ENCODE data around the gene GBP6. TPM values are rescaled to one million over a fixed set of nuclear protein-coding genes. Genes with fewer than 3 reads are reported as not detected.
"Not testable (repeated sequence)": the region's sequence is repeated elsewhere in the genome, so short reads cannot be mapped to it uniquely, and the experiment has no call there.

GBP6 gene
- total RNA-seq, 4 donors from 2014 or later = 0.54 to 16.7 (median 1.6) TPM; not detected in 1

DNA sequence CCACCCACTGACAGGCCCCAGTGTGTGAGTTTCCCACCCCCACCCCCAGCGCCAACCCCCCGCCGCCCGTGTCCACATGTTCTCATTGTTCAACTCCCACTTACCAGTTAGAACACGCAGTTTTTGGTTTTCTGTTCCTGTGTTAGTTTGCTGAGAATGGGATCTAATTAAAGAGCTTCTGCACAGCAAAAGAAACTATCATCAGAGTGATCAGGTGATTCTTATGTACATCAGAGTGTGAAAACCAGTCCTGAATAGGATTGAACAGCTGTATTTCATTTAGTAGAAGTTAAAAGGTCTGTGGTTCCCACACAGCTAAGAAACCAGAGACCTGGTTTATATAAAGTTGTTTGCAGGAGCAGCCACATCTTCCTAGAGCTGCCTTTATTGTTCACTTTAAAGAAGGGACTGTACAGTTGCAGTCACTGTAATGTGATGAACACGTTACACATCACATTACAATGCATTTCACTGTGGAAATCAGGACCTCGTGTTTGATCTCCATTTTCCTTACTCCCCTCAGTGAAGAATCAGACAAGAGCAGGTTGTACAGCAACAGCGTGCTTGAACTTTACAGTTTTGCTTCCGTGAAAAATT is 1.2 kb downstream of the GBP6 start:
- Histone ChIP-seq H3K4me3 (no peak overlapping the region), H3K27ac (no peak overlapping the region), H3K9me3 (no peaks in the 10 kb centered on the region), H3K27me3 (no peaks in the 10 kb centered on the region), H3K4me1 (peaks cover 0 to 20% (median 0%) of the 10 kb centered on the region in 3 donors), H3K36me3 (no peaks in the 10 kb centered on the region)
- no peak for ATAC-seq
- WGBS, 2 donors (ENCODE audit: low coverage in 1 of 2) = 70 to 80% methylated on average over 4 to 9 of the region's 9 CpGs
- TF ChIP-seq POLR2AphosphoS5 (IDR thresholded peaks at IDR 0.05) (no peak), POLR2A (IDR thresholded peaks at IDR 0.05) (no peak), EP300 (IDR thresholded peaks at IDR 0.05) (no peak)
- TF ChIP-seq, protein P1, sequence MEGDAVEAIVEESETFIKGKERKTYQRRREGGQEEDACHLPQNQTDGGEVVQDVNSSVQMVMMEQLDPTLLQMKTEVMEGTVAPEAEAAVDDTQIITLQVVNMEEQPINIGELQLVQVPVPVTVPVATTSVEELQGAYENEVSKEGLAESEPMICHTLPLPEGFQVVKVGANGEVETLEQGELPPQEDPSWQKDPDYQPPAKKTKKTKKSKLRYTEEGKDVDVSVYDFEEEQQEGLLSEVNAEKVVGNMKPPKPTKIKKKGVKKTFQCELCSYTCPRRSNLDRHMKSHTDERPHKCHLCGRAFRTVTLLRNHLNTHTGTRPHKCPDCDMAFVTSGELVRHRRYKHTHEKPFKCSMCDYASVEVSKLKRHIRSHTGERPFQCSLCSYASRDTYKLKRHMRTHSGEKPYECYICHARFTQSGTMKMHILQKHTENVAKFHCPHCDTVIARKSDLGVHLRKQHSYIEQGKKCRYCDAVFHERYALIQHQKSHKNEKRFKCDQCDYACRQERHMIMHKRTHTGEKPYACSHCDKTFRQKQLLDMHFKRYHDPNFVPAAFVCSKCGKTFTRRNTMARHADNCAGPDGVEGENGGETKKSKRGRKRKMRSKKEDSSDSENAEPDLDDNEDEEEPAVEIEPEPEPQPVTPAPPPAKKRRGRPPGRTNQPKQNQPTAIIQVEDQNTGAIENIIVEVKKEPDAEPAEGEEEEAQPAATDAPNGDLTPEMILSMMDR (IDR thresholded peaks at IDR 0.05) = no peak

DNA sequence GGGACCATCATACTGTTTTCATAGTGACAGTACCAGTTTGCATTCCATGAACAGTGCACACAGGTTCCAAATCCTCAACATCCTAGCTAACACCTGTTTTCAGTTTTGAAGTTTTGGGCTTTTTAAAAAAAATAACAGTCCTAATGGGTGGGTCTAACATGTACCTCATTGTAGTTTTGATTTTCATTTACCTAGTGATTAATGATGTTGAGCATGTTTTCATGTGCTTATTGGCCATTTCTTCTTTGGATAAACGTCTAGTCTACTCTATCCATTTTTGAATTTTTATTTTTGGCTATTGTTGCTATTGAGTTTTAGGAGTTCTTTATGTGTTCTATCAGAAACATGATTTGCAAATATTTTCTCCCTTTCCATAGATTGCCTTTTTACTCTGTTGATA is 3.4 kb downstream of the GBP6 start:
- 60 to 67% methylated on average over 1 of the region's 1 CpG for WGBS, 2 donors (ENCODE audit: low coverage in 1 of 2)
- no peak overlapping the region for H3K4me3 ChIP-seq

DNA sequence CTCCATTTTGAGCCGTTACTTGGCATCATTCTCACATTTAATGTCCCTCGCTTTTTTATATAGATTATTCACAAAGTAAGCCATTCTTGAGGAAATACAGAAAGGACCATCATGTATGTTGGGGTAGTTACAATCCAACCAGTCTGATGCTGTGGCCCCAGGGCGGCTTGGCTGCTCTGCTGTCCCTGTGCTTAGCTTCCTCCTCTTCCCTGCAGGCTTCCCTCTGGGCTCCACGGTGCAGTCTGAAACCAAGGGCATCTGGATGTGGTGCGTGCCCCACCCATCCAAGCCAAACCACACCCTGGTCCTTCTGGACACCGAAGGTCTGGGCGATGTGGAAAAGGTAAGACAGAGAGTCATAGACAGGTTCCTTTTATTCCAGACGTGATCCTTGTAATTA is 5.5 kb downstream of the GBP6 start:
- no peaks in the 10 kb centered on the region for H3K27me3 ChIP-seq
- ATAC-seq = no peak

More for the DNA sequence above, 3.4 kb downstream of the GBP6 start:
- TF ChIP-seq EP300 (IDR thresholded peaks at IDR 0.05) (no peak), POLR2A (IDR thresholded peaks at IDR 0.05) (no peak), POLR2AphosphoS5 (IDR thresholded peaks at IDR 0.05) (no peak)
- TF ChIP-seq, protein P1 (IDR thresholded peaks at IDR 0.05) = no peak
- Histone ChIP-seq H3K27me3 (no peaks in the 10 kb centered on the region), H3K4me1 (peaks cover 0 to 20% (median 0%) of the 10 kb centered on the region in 3 donors), H3K36me3 (no peaks in the 10 kb centered on the region), H3K9me3 (no peaks in the 10 kb centered on the region), H3K27ac (no peak overlapping the region)
- no peak for ATAC-seq

DNA sequence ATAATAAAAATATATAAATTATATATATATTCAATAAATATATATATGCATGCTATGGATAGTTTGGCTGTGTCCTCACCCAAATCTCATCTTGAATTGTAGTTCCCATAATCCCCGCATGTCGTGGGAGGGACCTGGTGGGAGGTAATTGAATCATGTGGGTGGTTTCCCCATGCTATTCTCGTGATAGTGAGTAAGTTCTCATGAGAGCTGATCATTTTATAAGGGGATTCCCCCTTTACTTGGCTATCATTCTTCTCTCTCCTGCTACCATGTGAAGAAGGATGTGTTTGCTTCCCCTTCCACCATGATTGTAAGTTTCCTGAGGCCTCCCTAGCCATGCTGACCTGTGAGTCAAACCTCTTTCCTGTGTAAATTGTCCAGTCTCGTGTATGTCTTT is 10.0 kb downstream of the GBP6 start:
- not testable (repeated sequence) for H3K27ac ChIP-seq, ATAC-seq, H3K4me1 ChIP-seq, H3K4me3 ChIP-seq, H3K9me3 ChIP-seq, H3K36me3 ChIP-seq, H3K27me3 ChIP-seq
- 83 to 96% methylated on average over 4 of the region's 4 CpGs for WGBS, 2 donors (ENCODE audit: low coverage in 1 of 2)

More for the DNA sequence above, 5.5 kb downstream of the GBP6 start:
- Histone ChIP-seq H3K4me3 (no peak overlapping the region), H3K9me3 (no peaks in the 10 kb centered on the region), H3K4me1 (peaks cover 0 to 5% (median 0%) of the 10 kb centered on the region in 3 donors), H3K36me3 (no peaks in the 10 kb centered on the region), H3K27ac (no peak overlapping the region)
- no peak for TF ChIP-seq POLR2A (IDR thresholded peaks at IDR 0.05)
- TF ChIP-seq, protein P1 (IDR thresholded peaks at IDR 0.05) = no peak
- TF ChIP-seq EP300 (IDR thresholded peaks at IDR 0.05) = no peak
- TF ChIP-seq POLR2AphosphoS5 (IDR thresholded peaks at IDR 0.05) = no peak
- 89 to 91% methylated on average over 5 to 6 of the region's 8 CpGs for WGBS, 2 donors (ENCODE audit: low coverage in 1 of 2)

DNA sequence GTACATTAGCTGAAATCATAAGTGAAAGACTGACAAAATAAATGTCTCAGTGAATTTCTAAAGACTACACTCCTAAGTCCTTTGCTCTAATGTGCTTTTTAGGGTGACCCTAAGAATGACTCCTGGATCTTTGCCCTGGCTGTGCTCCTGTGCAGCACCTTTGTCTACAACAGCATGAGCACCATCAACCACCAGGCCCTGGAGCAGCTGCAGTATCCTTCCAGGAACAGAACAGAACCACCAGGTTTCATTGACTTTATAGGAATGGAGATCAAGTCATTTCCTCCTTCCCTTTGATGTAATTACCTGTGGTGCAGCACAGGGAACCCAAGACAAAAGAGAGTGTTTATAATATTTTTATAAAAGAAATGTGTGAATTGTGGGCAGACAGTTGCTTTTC is 14.1 kb downstream of the GBP6 start:
- Histone ChIP-seq H3K4me1 (no peaks in the 10 kb centered on the region), H3K27me3 (no peaks in the 10 kb centered on the region), H3K4me3 (no peak overlapping the region), H3K9me3 (no peaks in the 10 kb centered on the region), H3K36me3 (no peaks in the 10 kb centered on the region), H3K27ac (no peak overlapping the region)
- TF ChIP-seq POLR2AphosphoS5 (IDR thresholded peaks at IDR 0.05) = no peak
- TF ChIP-seq POLR2A (IDR thresholded peaks at IDR 0.05) = no peak
- TF ChIP-seq, protein P1 (IDR thresholded peaks at IDR 0.05) = no peak
- no peak for TF ChIP-seq EP300 (IDR thresholded peaks at IDR 0.05)
- ATAC-seq = no peak

All from gastroesophageal sphincter (tissue), 4 donors.